HG03558 (cell line): ENCODE results near the gene IFNL3.
"Not testable (repeated sequence)": the region's sequence is repeated elsewhere in the genome, so short reads cannot be mapped to it uniquely, and the experiment has no call there.

Source experiments
- ATAC-seq: cut with Tn5 transposase; IDR thresholded peaks from one replicate; pipeline ENCODE4 v1.9.1; 2021; ENCODE audit warnings: moderate number of reproducible peaks; ENCODE audit not compliant: unreplicated experiment; ENCODE audit errors: extremely low read depth

The IFNL3 gene

DNA sequence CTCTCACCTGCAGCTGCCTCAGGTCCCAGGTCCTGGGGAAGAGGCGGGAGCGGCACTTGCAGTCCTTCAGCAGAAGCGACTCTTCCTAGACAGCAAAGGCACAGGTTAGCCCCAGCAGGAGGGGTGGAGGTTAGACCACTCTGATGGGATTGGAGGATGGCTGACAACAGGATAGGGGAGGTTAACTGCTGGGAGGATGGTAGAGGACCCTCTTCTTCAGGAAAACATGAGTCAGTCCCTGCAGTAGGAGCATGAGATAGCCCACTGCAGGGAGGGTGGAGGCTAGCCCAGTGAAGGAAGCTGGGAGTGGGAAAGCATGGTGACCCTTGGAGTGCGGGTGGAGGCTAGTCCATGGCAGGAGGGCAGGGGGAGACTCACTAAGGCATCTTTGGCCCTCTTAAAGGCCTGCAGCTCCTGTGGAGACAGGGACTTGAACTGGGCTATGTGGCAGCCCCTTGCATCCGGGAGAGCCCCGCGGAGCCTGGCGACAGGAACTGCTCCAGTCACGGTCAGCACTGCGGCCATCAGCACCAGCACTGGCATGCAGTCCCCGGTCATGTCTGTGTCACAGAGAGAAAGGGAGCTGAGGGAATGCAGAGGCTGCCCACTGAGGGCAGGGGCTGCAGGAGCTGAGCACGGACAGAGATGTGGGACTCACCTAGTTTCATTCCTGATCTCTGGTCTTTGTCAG, at the start of gene IFNL3:
IFNL3 (minus strand) TSS at position 597 of the 691 bp plus-strand sequence; CDS start at position 558, 39 bp downstream.
- not testable (repeated sequence) for ATAC-seq

DNA sequence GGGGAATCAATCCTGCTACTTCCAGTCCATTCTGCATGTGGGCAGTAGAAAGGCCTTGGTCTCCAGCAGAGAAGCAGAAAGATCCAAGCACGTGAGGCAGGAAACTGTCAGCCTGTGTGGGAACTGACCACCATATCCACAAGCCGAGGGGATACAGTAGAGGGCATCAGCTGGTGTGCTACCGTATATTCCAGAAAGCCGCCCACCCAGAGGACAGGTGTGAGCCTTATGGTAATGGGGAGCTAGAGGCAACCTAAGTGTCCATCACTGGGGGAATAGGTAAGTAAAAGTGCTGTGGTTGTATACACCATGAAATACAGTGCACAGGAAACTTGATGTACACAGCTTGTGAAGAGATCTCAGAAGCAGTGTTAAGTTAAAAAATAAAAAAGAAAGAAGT, 48.6 kb upstream of the IFNL3 start:
- no peak for ATAC-seq

DNA sequence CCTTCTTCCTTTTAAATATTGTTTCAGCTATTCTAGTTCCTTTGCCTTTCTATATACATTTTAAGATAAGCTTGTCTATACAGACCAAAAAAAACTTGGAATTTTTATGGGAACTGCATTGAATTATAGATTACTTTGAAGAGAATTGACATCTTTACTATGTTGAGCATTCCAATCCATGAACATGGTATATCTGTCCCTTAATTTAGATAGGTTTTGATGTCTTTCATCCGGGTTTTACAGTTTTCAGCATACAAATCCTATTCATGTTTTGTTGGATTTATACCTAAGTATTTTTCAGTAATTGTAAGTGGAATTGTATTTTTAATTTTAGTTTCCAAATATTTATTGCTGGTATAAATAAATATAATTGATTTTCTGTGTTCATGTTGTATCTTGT, 39.2 kb upstream of the IFNL3 start:
- ATAC-seq, result no peak

DNA sequence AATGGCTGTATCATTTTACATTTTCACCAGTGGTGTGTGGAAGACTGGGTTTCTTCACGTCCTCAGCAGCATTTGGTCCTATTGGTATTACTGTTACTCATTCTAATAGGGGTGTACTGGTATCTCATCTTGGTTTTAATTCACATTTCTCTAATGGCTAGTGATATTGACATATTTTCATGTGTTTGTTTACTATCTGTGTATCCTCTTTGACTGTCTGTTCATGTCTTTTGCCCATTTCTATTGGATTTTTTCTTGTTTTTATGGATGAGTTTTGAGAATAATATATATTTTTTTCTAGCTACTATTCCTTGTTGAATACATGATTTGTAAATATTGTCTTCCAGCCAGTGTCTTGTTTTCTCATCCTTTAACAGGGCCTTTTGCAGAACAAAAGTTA, 37.2 kb upstream of the IFNL3 start:
- no peak for ATAC-seq

DNA sequence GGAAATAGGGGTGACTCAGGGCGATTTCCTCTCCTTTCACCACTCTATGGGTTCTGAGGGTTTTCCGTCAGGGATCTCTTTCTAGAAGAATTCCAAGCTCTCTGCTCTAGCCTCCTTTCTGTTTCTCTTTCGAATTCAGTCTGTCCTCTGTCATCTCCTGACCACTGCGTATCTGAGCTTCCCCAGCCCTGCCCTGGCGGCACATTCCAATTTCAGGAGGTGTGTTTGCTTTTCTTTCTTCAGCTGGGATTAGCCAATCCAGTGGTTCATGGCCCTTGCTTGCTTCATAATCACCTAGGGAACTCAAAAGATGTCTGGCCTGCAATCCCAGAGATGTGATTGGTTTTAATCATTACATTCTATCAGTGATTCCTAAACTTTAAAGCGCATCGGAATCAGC, 32.8 kb upstream of the IFNL3 start:
- ATAC-seq, result no peak

DNA sequence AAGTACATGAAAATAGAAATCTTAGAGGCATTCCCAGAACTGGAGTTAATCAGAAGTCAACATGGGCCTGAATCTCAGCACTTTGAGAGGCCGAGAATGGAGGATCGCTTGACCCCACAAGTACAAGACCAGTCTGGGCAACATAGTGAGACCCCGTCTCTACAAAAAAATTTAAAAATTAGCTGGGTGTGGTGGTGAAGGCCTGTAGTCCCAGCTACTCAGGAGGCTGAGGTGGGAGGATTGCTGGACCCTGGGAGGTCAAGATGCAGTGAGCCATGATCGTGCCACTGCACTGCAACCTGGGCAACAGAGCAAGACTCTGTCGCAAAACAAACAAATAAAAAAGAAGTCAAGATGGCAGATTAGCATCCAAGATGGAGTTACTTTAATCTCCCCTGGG, 31.9 kb upstream of the IFNL3 start:
- ATAC-seq, result no peak

DNA sequence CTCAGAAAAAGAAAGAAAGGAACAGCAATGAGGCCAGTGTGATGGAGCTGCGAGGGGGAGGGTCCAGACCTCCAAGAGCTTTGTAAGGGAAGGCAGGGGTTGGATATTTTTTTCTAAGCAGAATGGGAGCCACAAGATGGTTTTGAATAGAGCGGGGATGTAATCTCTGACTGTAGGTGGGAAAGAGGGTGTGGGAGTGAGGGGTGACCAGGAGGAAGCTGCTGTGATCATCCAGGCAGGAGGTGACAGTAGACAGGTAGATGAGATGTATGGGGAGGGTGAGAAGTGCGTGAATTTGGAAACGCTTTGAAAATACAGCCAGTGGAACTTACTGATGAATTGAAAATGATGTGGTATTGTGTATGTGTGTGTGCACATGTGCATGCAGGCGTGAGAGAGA, 30.8 kb upstream of the IFNL3 start:
- no peak for ATAC-seq

DNA sequence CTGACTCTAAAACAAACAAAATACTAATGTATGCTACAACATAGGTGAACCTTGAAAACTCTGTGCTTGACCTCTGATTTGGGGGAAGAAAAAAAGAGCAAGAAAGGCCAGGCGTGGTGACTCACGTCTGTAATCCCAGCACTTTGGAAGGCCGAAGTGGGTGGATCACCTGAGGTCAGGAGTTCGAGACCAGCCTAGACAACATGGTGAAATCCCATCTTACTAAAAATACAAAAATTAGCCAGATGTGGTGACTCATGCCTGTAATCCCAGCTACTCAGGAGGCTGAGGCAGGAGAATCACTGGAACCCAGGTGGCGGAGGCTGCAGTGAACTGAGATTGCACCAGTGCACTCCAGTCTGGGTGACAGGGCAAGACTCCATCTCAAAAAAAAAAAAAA, 29.1 kb upstream of the IFNL3 start:
- not testable (repeated sequence) for ATAC-seq

DNA sequence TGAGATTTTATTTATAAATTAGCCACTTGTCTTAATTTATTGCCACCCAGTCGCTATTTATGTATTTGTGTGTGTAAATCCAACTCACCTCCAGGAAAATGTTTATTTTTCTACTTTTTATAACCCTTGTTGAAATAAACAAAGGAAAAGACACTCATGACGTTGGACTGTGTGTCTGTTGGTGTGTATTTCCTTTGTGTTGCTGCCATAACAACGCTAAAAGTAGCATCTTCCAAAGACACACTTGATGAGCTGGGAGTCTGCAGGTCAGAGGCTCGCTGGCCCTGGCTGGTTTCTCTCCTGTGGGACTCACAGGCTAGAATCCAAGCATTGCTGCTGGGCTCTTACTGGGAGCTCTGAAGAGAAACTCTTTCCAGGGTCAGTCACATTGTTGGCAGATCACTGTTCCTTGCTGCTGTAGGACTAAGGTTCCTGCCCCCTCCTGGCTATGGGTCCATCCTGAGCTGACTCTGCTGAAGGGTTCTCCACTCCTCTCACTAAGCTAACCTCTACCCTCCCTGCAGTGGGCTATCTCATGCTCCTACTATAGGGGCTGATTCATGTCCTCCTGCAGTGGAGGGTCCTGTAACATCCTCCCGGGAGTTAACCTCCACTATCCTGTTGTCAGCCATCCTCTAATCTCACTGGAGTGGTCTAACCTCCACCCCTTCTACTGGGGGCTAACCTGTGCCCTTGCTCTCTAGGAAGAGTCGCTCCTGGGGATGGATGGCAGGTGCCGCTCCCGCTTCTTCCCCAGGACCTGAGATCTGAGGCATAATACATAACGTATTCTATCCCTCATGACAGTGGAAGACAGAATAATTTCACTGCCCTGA, 25.4 kb upstream of the IFNL3 start:
- ATAC-seq, result no peak

DNA sequence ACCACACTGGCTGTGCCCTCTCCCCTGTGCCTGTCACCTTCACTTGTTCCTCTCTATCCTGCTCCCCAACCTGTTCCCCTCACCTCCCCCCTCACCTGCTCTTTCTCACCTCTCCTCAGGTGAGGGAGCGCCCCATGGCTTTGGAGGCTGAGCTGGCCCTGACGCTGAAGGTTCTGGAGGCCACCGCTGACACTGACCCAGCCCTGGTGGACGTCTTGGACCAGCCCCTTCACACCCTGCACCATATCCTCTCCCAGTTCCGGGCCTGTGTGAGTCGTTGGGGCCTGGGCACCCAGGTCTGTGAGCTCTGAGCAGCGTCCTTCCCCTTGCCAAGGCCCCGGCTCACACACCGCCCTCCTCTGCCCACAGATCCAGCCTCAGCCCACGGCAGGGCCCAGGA, 24.6 kb upstream of the IFNL3 start:
- not testable (repeated sequence) for ATAC-seq

DNA sequence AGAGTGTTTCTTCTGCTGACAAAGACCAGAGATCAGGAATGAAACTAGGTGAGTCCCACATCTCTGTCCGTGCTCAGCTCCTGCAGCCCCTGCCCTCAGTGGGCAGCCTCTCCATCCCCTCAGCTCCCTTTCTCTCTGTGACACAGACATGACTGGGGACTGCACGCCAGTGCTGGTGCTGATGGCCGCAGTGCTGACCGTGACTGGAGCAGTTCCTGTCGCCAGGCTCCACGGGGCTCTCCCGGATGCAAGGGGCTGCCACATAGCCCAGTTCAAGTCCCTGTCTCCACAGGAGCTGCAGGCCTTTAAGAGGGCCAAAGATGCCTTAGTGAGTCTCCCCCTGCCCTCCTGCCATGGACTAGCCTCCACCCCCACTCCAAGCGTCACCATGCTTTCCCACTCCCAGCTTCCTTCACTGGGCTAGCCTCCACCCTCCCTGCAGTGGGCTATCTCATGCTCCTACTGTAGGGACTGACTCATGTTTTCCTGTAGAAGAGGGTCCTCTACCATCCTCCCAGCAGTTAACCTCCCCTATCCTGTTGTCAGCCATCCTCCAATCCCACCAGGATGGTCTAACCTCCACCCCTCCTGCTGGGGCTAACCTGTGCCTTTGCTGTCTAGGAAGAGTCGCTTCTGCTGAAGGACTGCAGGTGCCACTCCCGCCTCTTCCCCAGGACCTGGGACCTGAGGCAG, 23.9 kb upstream of the IFNL3 start:
- ATAC-seq, result not testable (repeated sequence)

DNA sequence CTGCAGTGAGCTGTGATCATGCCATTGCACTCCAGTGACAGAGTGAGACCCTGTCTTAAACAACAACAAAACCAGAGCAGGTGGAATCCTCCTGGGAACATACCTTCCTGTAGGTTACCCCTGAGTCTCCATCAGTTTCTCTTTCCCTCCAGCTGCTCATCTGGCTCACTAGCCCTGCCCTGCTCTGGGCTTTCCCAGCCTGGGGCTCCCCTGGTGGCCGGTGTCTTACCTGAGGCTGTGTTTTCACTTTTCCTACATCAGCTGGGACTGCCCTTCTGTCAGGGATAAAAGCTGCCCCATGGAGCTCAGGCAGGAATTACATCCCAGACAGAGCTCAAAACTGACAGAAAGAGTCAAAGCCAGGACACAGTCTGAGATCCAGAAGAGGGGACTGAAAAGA, 23.3 kb upstream of the IFNL3 start, which contains the start of gene IFNL2:
IFNL2 (plus strand) TSS at position 312 of the 400 bp plus-strand sequence. CDS start 173 bp downstream, outside the sequence.
- not testable (repeated sequence) for ATAC-seq

DNA sequence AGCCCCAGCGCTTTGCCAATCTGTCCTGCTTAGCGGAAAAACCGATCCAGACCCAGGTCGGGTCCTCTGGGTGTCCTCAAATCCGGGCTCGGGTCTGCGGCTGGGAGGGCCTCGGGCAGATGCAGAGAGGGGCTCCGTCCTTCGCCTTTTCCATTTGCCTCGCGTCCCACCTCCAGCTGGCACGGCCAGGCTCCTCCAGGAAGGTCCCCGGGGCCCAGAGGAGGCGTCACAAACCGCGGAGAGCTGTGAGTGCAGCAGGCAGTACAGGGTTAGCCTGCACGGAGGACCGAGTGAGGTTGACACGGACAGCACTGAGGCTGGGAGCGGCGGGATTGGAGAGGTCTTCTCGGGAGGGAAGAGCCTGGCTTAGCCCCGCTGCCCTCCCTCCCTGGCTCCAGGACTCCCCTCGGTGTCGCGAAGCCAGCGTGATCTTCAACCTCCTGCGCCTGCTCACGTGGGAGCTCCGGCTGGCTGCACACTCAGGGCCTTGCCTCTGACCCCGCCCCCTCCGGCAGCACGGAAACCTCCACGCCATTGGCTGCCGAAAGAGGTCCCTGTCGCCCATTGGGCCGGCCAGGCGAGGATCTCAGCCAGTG, 20.6 kb upstream of the IFNL3 start:
- no peak for ATAC-seq

DNA sequence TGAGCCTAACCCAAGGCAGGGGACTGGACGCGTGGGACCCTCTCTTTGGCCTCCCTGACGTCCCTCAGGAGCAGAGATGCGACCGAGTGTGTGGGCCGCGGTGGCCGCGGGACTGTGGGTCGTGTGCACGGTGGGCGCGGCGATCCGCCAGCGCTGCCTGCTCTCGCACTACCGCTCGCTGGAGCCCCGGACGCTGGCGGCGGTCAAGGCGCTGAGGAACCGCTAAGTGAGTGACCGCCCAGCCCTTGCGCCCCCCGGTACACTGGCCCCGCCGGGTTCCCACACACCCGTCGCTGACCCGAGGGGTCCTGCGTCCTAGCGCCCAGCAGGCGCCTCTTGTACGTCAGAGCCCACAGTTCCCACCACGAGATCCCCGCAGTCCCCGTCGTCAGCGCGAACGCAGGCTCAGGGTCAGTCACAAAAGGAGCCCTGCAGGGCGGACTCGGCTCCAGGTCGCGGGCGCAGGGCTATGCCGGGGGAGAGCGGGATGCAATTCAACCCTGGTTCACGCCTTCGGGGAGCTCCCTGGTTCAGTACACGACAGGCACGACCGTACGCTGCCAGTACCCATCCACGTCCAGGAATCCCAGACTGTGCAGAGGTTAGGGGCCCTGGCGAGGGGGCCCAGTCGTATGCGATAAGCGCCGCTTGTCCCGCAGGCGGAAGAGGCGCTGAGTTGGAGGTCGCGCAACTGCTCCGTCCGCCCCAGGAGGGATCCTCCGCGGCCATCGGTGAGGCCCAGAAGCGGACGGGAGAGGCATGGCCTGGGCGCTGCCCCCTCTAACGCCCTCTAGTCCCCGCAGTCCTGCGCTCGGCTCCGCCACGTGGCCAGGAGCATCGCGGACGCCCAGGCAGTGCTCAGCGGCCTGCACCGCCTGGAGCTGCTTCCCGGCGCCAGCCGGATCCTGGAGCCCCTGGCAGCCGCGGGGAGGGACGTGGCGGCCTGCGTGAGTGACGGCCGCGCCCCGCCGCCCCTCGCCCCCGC, 19.8 kb upstream of the IFNL3 start:
- ATAC-seq, result no peak

DNA sequence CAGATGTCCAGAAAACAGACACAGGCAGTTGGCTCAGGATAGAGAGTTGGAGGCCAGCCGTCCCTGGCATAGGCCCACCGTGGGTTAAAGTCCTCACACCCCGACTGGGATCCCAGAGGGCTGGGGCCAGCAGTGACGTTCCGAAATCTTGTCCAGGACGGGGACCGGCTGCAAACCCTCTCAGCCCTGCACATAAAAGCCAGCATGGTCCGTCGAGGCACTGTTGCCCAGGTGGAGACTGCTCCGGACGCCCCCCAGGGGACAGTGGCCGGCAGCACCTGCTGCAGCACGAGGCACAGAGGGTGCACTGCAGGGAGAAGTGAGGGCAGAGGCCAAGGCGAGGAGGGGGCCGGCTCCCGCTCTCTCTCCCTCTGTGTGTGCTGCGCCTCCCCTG, 19.1 kb upstream of the IFNL3 start:
- no peak for ATAC-seq

DNA sequence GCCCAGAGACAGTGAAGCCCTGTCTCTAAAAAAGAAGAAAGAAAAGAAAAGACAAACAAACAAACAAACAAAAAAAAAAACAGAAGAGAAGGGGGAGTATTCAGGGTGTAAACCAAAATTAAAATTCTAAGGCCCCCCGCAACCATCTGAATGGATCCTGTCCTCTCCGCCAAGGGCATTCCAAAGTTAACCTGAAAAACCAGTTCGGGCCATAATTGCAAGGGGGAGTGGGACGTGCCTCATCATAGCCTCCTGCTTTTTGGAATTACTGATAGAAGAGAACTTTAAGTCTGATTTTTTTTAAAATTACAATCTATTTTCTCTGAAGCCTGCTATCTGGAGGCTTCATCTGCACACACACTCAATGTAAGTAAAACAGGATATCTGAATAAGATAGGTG, 17.7 kb upstream of the IFNL3 start:
- no peak for ATAC-seq

DNA sequence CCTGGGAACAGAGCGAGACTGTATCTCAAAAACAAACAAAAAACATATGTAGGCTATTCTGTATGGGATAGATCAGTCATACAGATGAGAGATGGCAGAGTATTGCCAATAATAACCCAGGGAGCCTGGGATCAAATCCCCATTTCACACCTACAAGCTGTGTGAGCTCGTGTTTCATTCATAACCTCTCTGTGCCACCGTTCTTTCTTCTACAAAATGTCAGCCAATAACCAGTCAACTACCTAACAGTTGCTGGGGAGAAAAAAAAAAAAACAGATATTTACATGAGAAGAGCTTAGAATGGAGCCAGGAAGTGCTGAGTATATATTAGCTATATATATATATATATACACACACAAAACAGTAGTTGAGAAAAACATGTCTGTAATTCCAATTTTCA, 16.9 kb upstream of the IFNL3 start:
- no peak for ATAC-seq

DNA sequence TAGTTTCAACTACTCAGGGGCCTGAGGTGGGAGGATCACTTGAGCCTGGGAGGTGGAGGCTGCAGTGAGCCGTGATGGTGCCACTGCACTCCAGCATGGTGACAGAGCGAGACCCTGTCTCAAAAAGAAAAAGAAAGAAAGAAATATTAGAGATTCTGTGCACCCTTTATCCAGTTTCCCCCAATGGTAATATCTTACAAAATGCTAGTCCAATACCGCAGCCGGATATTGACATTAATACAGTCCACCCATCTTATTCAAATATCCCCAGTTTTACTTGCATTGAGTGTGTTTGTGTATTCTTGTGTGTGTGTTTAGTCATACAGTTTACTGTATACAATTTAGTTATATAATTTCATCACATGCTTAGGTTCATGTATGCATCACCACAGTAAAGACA, 12.4 kb upstream of the IFNL3 start:
- no peak for ATAC-seq

DNA sequence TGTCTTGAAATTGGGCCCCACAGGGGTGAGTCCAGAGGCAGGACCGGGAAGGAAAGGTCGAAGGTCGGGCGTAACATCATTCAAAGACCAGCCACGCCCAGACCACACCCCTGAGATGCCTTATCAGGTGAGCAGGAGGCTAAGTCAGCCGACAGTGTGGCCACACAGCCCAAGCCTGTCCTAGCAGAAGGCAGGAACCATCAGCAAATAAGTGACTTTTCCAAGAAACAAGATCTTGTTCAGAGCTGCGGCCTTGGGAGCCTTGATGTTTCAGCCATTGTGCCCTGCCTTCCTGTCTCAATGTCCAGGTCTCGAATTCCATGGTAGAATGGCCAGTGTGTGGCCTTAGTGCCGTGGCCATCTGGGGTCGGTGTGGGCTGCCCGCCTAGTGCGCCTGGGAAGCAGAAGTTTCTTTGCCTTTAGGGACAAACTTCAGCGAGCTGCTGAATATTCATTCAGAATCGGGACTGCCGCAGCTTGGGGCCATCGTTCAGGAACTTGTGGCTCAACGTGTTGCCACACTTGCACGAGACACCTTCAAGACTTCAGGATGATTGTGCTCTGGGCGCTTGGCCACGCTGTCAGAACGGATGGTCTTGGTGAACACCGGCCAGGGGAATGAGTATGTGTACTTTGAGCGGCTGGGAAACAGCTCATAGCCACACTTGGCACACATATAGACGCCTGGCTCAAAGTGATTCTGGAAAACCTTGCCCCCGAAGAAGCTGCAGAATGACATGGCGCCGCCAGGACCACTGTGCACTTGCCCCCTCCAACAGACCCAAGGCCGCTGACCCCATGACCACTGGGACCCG, 9.9 kb upstream of the IFNL3 start:
- no peak for ATAC-seq
